IPS-15b (cell line): ENCODE results near the gene RPGR.

Experiments
- H3K27me3 ChIP-seq: one replicate; pipeline ENCODE4 v1.6.1; 2013; ENCODE audit warnings: low read length; ENCODE audit not compliant: control insufficient read depth, insufficient read depth
- H3K36me3 ChIP-seq: one replicate; pipeline ENCODE4 v1.6.1; 2013; ENCODE audit warnings: low read length; ENCODE audit not compliant: control insufficient read depth, insufficient read depth
- H3K4me1 ChIP-seq: one replicate; pipeline ENCODE4 v1.6.1; 2013; ENCODE audit warnings: mild to moderate bottlenecking, low read length; ENCODE audit not compliant: control insufficient read depth, insufficient read depth
- H3K4me3 ChIP-seq: one replicate; pipeline ENCODE4 v1.5.1; 2013; ENCODE audit warnings: low read depth, low read length
- H3K9ac ChIP-seq: one replicate; pipeline ENCODE4 v1.6.1; 2013; ENCODE audit warnings: low read depth, mild to moderate bottlenecking, low read length
- H3K9me3 ChIP-seq: one replicate; pipeline ENCODE4 v1.6.1; 2013; ENCODE audit warnings: mild to moderate bottlenecking, low read length; ENCODE audit not compliant: control insufficient read depth, insufficient read depth

Gene RPGR

GRCh38 chrX:38277136-38277535, 50.2 kb downstream of the RPGR start:
- peaks cover 7% of the 10 kb centered on the region for H3K4me1 ChIP-seq
- no peaks in the 10 kb centered on the region for H3K27me3 ChIP-seq
- no peak overlapping the region for H3K9ac ChIP-seq
- H3K36me3 ChIP-seq, result no peaks in the 10 kb centered on the region
- H3K9me3 ChIP-seq, result no peaks in the 10 kb centered on the region
- no peak overlapping the region for H3K4me3 ChIP-seq

DNA sequence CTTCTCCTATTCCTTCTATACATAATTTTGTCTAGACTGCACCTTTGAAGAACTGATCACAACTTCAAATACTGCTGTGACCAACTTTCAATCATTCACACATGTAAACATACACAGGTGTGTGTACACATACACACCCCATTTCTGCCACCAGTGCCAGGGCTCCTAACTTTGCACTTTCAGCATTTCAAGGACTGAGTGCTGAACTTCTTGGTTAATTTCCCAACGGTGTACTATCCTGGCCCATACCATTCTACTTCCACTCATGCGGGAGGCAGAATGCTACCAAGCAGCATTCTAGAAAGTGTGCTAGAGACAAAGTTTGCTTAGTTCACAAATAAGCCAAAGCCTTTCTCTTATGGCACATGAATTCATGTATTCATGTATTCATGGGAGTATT, 51.2 kb downstream of the RPGR start:
- Histone ChIP-seq H3K4me1 (peaks cover 7% of the 10 kb centered on the region), H3K9ac (no peak overlapping the region), H3K9me3 (no peaks in the 10 kb centered on the region), H3K27me3 (no peaks in the 10 kb centered on the region), H3K4me3 (no peak overlapping the region), H3K36me3 (no peaks in the 10 kb centered on the region)

- H3K27me3 ChIP-seq, result no peaks in the 10 kb centered on the region
- peaks cover 7% of the 10 kb centered on the region for H3K4me1 ChIP-seq
- no peaks in the 10 kb centered on the region for H3K9me3 ChIP-seq
These were observed 51.7 kb downstream of the RPGR start for GRCh38 chrX:38275615-38276014.

DNA sequence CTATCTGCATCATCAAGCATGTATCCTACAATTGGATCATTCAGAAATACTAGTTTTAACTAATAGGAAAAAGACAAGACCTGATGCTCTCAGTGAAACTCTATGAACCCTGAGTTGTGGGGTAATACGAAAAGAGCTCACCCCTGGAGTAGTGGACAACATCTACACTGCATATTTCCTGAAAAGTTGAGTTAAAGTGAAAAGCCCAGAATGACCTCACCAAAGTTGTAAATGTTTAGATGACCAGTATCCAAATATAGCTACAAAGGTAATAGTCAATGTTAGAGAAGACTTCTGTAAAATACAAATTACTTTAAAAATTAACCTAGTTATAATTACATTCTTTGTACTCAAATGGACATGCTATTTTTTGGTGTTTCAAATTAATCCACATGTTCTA, 53.9 kb downstream of the RPGR start:
- H3K27me3 ChIP-seq, result no peaks in the 10 kb centered on the region
- no peaks in the 10 kb centered on the region for H3K4me1 ChIP-seq
- no peak overlapping the region for H3K4me3 ChIP-seq
- no peaks in the 10 kb centered on the region for H3K36me3 ChIP-seq
- no peak overlapping the region for H3K9ac ChIP-seq
- no peaks in the 10 kb centered on the region for H3K9me3 ChIP-seq

More at GRCh38 chrX:38275615-38276014, 51.7 kb downstream of the RPGR start:
- Histone ChIP-seq H3K4me3 (no peak overlapping the region), H3K36me3 (no peaks in the 10 kb centered on the region), H3K9ac (no peak overlapping the region)

- no peaks in the 10 kb centered on the region for H3K4me1 ChIP-seq
These were observed 56.1 kb downstream of the RPGR start for GRCh38 chrX:38271154-38271716.

GRCh38 chrX:38268011-38268410, 59.3 kb downstream of the RPGR start:
- Histone ChIP-seq H3K4me1 (no peaks in the 10 kb centered on the region), H3K36me3 (no peaks in the 10 kb centered on the region), H3K27me3 (no peaks in the 10 kb centered on the region), H3K9me3 (no peaks in the 10 kb centered on the region), H3K9ac (no peak overlapping the region), H3K4me3 (no peak overlapping the region)

More at GRCh38 chrX:38271154-38271716, 56.1 kb downstream of the RPGR start:
- Histone ChIP-seq H3K4me3 (no peak overlapping the region), H3K9ac (no peak overlapping the region), H3K9me3 (no peaks in the 10 kb centered on the region), H3K27me3 (no peaks in the 10 kb centered on the region), H3K36me3 (no peaks in the 10 kb centered on the region)

DNA sequence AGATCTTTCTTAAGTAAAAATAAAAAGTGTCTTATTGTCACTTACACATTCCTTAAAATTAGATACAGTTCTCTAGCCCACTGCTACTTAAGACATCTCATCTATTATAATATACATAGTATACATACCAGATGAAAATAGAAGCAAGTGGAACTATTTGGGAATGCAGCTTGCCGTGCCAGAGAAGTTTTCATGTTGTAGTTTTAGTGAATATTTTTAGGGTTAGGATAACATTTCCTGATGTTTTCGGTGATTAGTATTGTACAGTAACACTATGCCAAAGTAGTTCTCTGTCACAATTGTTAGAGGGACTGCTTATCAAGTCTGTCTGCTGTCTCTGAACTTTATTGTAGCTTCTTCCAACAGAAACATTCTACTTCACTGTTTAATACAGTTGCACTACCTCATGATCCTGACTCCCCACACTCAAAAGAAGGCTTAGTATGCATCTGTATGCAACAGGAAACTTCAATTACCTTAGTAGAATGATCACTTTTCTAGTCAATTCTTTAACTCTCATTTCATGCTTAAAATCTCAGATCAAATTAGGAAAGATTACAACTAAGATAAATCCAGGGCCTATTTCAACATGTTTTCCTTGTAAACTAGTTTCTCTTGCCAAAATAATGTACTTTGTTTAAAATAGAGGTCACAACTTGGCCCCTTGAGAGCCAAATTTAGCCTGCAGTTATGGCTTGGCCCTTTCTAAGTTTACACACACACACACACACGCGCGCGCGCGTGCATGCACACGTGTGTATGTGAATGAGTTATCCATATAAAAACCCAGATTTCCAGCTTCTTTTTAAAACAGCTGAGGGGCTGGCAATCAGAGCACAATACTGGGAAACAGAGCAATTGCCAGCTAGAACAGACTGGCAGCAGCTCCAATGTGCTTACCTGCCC, 64.3 kb downstream of the RPGR start:
- H3K36me3 ChIP-seq, result no peaks in the 10 kb centered on the region
- H3K9ac ChIP-seq, result no peak overlapping the region
- no peaks in the 10 kb centered on the region for H3K27me3 ChIP-seq

DNA sequence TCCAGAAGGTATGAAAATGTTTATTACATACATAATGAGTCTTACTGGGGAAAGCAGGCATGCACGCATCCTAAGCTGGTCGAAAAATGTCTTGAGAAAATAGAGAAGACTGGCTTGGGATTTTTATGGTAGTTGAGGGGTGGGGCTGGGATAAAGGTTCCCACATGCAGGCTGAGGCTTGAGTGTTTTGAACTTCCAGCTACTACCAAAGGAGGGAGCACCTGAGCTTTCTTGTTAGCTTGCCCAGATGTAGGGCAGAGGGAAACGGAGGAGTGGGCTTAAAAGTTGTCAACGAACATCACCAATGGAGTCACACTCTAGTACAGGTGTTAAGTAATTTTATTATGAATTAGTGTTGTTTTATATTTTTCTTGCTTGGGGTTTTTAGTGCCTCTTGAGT, 67.1 kb downstream of the RPGR start:
- Histone ChIP-seq H3K27me3 (no peaks in the 10 kb centered on the region), H3K36me3 (no peaks in the 10 kb centered on the region), H3K4me3 (no peak overlapping the region), H3K9me3 (no peaks in the 10 kb centered on the region), H3K4me1 (no peaks in the 10 kb centered on the region), H3K9ac (no peak overlapping the region)

More for the DNA sequence above, 64.3 kb downstream of the RPGR start:
- H3K4me3 ChIP-seq, result no peak overlapping the region
- no peaks in the 10 kb centered on the region for H3K9me3 ChIP-seq
- H3K4me1 ChIP-seq, result no peaks in the 10 kb centered on the region

DNA sequence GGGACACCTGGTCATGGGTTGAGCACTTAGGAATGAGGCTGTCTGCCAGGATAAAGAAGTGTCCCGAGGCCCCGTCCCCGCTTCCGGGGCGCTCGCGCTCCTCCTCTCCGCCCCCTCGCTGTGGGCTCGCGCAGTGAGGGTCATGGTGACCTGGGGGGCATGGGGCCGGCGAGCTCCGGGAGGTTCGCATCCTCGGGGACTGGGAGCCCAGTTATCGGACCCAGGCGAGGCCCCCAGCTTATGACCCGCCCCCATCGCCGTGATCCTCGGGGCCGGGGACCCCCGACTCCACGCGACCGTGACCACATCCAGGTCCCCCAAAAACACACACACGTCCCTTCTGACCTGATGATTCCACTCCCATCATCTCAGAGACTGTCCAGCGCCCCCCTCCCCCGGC, 71.3 kb downstream of the RPGR start:
- Histone ChIP-seq H3K36me3 (no peaks in the 10 kb centered on the region), H3K4me1 (no peaks in the 10 kb centered on the region), H3K9ac (no peak overlapping the region), H3K4me3 (no peak overlapping the region), H3K9me3 (no peaks in the 10 kb centered on the region), H3K27me3 (no peaks in the 10 kb centered on the region)

DNA sequence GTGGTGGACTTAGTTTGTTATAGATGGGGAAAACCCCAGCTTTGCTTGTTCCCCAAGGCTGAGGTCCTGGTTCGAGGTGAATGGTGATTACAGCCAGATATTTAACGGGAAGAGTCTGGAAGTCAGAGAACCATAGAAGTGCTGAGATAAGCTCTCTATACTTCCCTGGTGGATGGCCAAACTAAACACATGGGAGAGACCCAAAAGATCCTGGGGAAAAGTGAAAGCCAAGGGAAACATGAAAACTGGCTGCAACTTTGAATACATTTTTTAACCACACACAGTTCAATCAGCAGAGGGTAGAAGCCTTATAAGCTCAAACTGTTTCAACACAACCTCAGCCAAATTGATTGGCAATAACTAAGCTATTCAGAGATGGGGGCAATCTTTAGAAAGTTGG, 77.3 kb downstream of the RPGR start:
- Histone ChIP-seq H3K36me3 (no peaks in the 10 kb centered on the region), H3K9me3 (no peaks in the 10 kb centered on the region), H3K27me3 (no peaks in the 10 kb centered on the region), H3K9ac (no peak overlapping the region), H3K4me3 (no peak overlapping the region), H3K4me1 (no peaks in the 10 kb centered on the region)

DNA sequence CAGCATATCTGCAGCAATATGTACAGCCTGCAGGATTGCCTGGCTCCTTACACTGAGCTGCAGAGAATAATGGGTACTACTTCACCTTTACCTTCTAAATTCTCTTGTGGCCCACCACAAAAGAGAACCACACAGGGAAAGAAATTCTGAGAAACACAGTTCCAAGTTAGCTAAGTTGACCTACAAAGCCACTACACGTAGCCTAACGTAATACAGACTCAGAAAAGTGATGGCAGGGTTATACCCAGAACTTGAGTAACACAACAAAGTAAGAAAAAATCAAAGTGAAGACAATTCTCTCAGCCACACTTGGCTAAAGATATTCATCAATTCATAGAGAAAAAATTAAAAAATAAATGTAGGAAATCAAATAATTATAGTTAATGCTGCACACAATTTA, 80.3 kb downstream of the RPGR start:
- no peak overlapping the region for H3K9ac ChIP-seq
- no peaks in the 10 kb centered on the region for H3K27me3 ChIP-seq
- H3K4me1 ChIP-seq, result no peaks in the 10 kb centered on the region

DNA sequence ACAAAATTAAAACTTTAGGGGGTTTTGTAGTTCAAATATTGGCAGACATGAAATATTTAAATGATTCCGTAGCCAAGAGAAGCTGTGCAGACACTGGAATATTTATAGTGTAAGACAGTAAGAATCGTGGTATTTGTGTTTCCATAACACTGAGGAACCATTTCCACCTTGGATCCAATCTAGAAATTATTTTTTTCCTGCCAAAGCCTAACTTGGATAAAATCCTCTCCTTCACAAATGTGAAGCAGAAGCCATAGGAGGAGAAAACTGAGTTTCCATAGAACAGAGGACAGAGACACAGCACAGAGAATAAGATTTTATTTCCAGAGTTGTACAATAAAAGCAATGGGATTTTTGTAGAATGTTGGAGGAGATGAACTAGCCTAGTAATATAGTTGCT, 86.8 kb downstream of the RPGR start:
- H3K4me3 ChIP-seq, result no peak overlapping the region
- H3K9me3 ChIP-seq, result peaks cover 3% of the 10 kb centered on the region
- no peaks in the 10 kb centered on the region for H3K36me3 ChIP-seq
- no peak overlapping the region for H3K9ac ChIP-seq
- no peaks in the 10 kb centered on the region for H3K27me3 ChIP-seq
- no peaks in the 10 kb centered on the region for H3K4me1 ChIP-seq

More for the DNA sequence above, 80.3 kb downstream of the RPGR start:
- no peaks in the 10 kb centered on the region for H3K9me3 ChIP-seq
- no peak overlapping the region for H3K4me3 ChIP-seq
- no peaks in the 10 kb centered on the region for H3K36me3 ChIP-seq
